Keratinocyte (primary cell): ENCODE measurements around the gene NHP2. TPM values are rescaled to one million over a fixed set of nuclear protein-coding genes. Genes with fewer than 3 reads are reported as not detected.

Experiments used
- DNase-seq: peaks from one replicate; pipeline ENCODE4 v3.0.0-alpha.2; 2011; ENCODE audit warnings: low read depth, missing footprints, low spot score
- FAIRE-seq: peaks from 2 replicates; lab custom pipeline; 2011; peaks lifted over from hg19 to GRCh38; lab: Jason Lieb, UNC
- H2AFZ ChIP-seq: 2 replicates; pipeline ENCODE4 v1.6.0; 2012; ENCODE audit warnings: low read length, control low read depth, inconsistent platforms; ENCODE audit not compliant: control insufficient read depth
- H3K27ac ChIP-seq: 2 replicates; pipeline ENCODE4 v1.5.1; 2011; ENCODE audit warnings: low read length; ENCODE audit not compliant: control insufficient read depth, insufficient read depth
- H3K27me3 ChIP-seq: 3 replicates; pipeline ENCODE4 v1.6.0; 2011; ENCODE audit warnings: low read length; ENCODE audit not compliant: control insufficient read depth, insufficient read depth; ENCODE audit errors: extremely low read depth
- H3K36me3 ChIP-seq, 2 experiments: 2 replicates in 1 of 2; 3 replicates in 1 of 2; pipeline ENCODE4 v1.5.1; 2011; ENCODE audit warnings: low read length in 2 of 2, mild to moderate bottlenecking in 1 of 2; ENCODE audit not compliant: control insufficient read depth in 2 of 2, insufficient read depth in 2 of 2; ENCODE audit errors: extremely low read depth in 1 of 2
- H3K4me1 ChIP-seq: 3 replicates; pipeline ENCODE4 v1.5.1; 2011; ENCODE audit warnings: low read length; ENCODE audit not compliant: control insufficient read depth, insufficient read depth; ENCODE audit errors: extremely low read depth
- H3K4me2 ChIP-seq: 3 replicates; pipeline ENCODE4 v1.6.0; 2011; ENCODE audit warnings: low read depth, low read length; ENCODE audit not compliant: control insufficient read depth, insufficient read depth; ENCODE audit errors: extremely low read depth
- H3K4me3 ChIP-seq, 3 experiments: fragments of 200-600 bp in 1 of 3; sonication (generic) in 1 of 3; 2 replicates in 2 of 3; 3 replicates in 1 of 3; pipeline ENCODE4 v1.5.1; 2011 to 2016; ENCODE audit warnings: low read length in 3 of 3, mild to moderate bottlenecking in 3 of 3, control low read depth in 2 of 3, inconsistent platforms in 1 of 3, low read depth in 1 of 3, mixed read lengths in 1 of 3, mixed run types in 1 of 3, moderate library complexity in 1 of 3; ENCODE audit not compliant: control insufficient read depth in 2 of 3, insufficient read depth in 2 of 3; ENCODE audit errors: extremely low read depth in 1 of 3
- H3K79me2 ChIP-seq: 2 replicates; pipeline ENCODE4 v1.6.0; 2012; ENCODE audit warnings: low read length; ENCODE audit not compliant: control insufficient read depth, insufficient read depth
- H3K9ac ChIP-seq: 3 replicates; pipeline ENCODE4 v1.6.0; 2011; ENCODE audit warnings: low read length; ENCODE audit not compliant: control insufficient read depth, insufficient read depth; ENCODE audit errors: extremely low read depth
- H3K9me1 ChIP-seq: 3 replicates; pipeline ENCODE4 v1.6.0; 2011; ENCODE audit warnings: low read length; ENCODE audit not compliant: control insufficient read depth, insufficient read depth; ENCODE audit errors: extremely low read depth
- H3K9me3 ChIP-seq: 2 replicates; pipeline ENCODE4 v1.5.1; 2012; ENCODE audit warnings: low read depth, low read length; ENCODE audit not compliant: control insufficient read depth
- H4K20me1 ChIP-seq: 3 replicates; pipeline ENCODE4 v1.6.0; 2011; ENCODE audit warnings: low read length; ENCODE audit not compliant: control insufficient read depth, insufficient read depth; ENCODE audit errors: extremely low read depth
- EZH2 ChIP-seq: IDR thresholded peaks from one replicate; pipeline ENCODE4 v1.6.1; 2012; ENCODE audit warnings: inconsistent platforms, mild to moderate bottlenecking, low read length, moderate library complexity
- dilution Hi-C: fragments of 300-500 bp; cut with MboI; formaldehyde crosslinking; loops from one replicate; pipeline ENCODE4 v1.7.0; 2020; ENCODE audit warnings: low sequenced_read_pairs; ENCODE audit not compliant: extremely low pct_ligation_motif_present
- polyA plus RNA-seq, 5 experiments: library from polyadenylated mRNA; depleted of rRNA in 3 of 5; stranded (reverse) in 3 of 5; stranded (forward) in 1 of 5; unstranded in 1 of 5; fragments of >200 nt; gene quantifications; 1 replicate in 1 of 5; 2 replicates in 3 of 5; 3 replicates in 1 of 5; pipeline versions ENCODE4 v1.2.1 to v1.2.3, GENCODE V29; 2011 to 2012; ENCODE audit warnings: missing spikeins in 2 of 5, low read depth in 1 of 5, low replicate concordance in 1 of 5
- TF ChIP-seq, protein P1 (sequence below), 3 experiments: IDR thresholded peaks in 1 of 3; conservative IDR thresholded peaks in 1 of 3; optimal IDR thresholded peaks in 1 of 3; 2 replicates in 2 of 3; 3 replicates in 1 of 3; pipeline versions ENCODE3 to v1.5.1; 2011; ENCODE audit warnings: low read length in 3 of 3, mild to moderate bottlenecking in 3 of 3, moderate library complexity in 2 of 3, control low read depth in 1 of 3, inconsistent platforms in 1 of 3; ENCODE audit not compliant: insufficient read depth in 2 of 3; ENCODE audit errors: extremely low read depth in 1 of 3

The NHP2 gene
- polyA plus RNA-seq, 1 donor (not counting 4 experiments of a cell fraction or from before 2014, with no cell fraction given) = 186 TPM

DNA sequence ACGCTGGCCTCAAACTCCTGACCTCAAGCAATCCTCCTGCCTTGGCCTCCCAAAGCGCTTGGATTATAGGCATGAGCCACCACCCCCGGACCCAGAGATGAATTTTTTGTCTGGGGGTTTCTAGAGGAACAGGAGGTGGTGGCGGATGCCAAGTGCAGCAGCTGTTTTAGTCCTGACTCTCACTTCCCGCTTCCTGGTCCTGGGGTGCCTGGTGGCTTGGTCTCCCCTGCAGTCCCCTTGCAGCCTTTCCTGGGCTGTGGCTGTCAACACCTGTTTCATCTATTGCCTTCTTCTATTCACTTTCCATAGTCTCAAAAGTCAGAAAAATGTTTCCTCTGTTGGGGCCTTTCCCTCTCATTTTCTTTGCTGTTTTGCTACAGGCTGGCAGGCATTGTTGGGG is 6.5 kb upstream of the NHP2 start:
- Histone ChIP-seq H3K27ac (no peak overlapping the region), H3K4me3 (no peak overlapping the region), H3K79me2 (no peaks in the 10 kb centered on the region), H3K4me2 (no peak overlapping the region), H3K36me3 (no peaks in the 10 kb centered on the region), H3K4me1 (peaks cover 2% of the 10 kb centered on the region), H3K9me3 (no peaks in the 10 kb centered on the region), H3K9me1 (no peaks in the 10 kb centered on the region), H3K9ac (no peak overlapping the region), H3K27me3 (peaks cover 4% of the 10 kb centered on the region), H4K20me1 (no peaks in the 10 kb centered on the region), H2AFZ (no peak overlapping the region)
- no peak for FAIRE-seq
- TF ChIP-seq, protein P1, sequence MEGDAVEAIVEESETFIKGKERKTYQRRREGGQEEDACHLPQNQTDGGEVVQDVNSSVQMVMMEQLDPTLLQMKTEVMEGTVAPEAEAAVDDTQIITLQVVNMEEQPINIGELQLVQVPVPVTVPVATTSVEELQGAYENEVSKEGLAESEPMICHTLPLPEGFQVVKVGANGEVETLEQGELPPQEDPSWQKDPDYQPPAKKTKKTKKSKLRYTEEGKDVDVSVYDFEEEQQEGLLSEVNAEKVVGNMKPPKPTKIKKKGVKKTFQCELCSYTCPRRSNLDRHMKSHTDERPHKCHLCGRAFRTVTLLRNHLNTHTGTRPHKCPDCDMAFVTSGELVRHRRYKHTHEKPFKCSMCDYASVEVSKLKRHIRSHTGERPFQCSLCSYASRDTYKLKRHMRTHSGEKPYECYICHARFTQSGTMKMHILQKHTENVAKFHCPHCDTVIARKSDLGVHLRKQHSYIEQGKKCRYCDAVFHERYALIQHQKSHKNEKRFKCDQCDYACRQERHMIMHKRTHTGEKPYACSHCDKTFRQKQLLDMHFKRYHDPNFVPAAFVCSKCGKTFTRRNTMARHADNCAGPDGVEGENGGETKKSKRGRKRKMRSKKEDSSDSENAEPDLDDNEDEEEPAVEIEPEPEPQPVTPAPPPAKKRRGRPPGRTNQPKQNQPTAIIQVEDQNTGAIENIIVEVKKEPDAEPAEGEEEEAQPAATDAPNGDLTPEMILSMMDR (optimal IDR thresholded peaks at IDR 0.05 in 1 of 3, IDR thresholded peaks at IDR 0.05 in 1 of 3, conservative IDR thresholded peaks at IDR 0.05 in 1 of 3; ENCODE audit: extremely low read depth in 1 of 3, insufficient read depth in 2 of 3, low read length in 3 of 3) = no peak
- no peak for TF ChIP-seq EZH2
- no peak for DNase-seq
- dilution Hi-C loops = no loop called here

DNA sequence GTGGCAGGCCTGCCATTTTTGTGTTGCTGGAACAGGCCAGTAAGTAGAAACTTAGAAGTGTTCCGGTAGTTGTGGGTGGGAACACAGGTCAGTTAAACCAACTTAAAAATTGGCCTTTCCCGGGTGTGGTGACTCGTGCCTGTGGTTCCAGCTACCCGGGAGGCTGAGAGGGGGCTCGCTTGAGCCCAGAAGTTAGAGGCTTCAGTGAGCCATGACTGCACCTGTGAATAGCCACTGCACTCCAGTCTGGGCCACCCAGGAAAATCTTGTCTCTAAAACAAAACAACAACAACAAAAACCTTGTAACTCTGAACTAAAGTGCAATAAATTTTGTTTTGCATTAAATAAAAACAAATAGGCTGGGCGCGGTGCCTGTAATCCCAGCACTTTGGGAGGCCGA is 1.4 kb upstream of the NHP2 start:
- no peak for FAIRE-seq

More for the DNA sequence above, 1.4 kb upstream of the NHP2 start:
- Histone ChIP-seq H3K4me3 (no peak overlapping the region), H3K9ac (no peak overlapping the region), H3K4me1 (peaks cover 10% of the 10 kb centered on the region), H3K36me3 (peaks cover 9 to 14% of the 10 kb centered on the region in 2 experiments), H2AFZ (no peak overlapping the region), H3K4me2 (no peak overlapping the region), H4K20me1 (no peaks in the 10 kb centered on the region), H3K27me3 (no peaks in the 10 kb centered on the region), H3K9me3 (no peaks in the 10 kb centered on the region), H3K27ac (no peak overlapping the region), H3K9me1 (no peaks in the 10 kb centered on the region), H3K79me2 (peaks cover 21% of the 10 kb centered on the region)
- no peak for TF ChIP-seq EZH2
- TF ChIP-seq, protein P1 (optimal IDR thresholded peaks at IDR 0.05 in 1 of 3, IDR thresholded peaks at IDR 0.05 in 1 of 3, conservative IDR thresholded peaks at IDR 0.05 in 1 of 3; ENCODE audit: extremely low read depth in 1 of 3, insufficient read depth in 2 of 3, low read length in 3 of 3) = no peak
- no peak for DNase-seq
- dilution Hi-C loops = no loop called here
